ENCODE data around the gene MEGF9. TPM values are rescaled to one million over a fixed set of nuclear protein-coding genes. Genes with fewer than 3 reads are reported as not detected.
A peak's percentile ranks its signal among the peaks of the same experiment; 100 is the strongest.
"Not testable (repeated sequence)": the region's sequence is repeated elsewhere in the genome, so short reads cannot be mapped to it uniquely, and the experiment has no call there.

Gene MEGF9
- total RNA-seq, 1 donor from 2014 or later: 20.6 TPM

DNA sequence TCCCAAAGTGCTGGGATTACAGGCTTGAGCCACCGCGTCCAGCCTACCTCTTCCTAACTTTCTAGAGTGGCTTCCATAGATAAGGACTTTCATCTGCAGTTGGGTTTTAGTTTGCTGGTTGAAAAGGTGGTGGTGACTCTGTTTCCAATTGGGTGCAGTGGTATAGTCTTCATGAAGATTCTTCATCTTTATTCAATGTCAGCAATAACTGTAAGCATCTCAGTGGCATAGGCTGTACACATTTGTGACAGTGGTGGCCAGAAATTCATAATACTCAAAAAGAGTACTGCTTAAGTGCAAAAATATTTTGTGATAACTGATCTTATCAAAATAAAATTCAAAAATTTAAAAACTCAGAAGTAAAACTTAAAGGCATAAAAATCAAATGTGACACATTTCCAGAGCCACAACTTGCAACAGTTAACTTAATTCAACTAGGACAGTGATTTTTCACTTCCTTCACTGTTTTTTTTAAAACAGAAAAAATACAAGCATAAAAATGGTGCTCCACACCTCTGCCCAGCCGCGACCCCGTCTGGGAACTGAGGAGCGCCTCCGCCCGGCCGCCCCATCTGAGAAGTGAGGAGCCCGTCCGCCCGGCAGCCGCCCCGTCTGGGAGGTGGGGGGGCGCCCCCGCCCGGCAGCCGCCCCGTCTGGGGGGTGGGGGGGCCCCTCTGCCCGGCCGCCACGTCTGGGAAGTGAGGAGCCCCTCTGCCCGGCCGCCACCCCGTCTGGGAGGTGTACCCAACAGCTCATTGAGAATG is 77.9 kb downstream of the MEGF9 start:
- no peaks in the 10 kb centered on the region for H3K4me1 Mint-ChIP-seq (ENCODE audit: low read depth)
- no peak overlapping the region for H3K27ac Mint-ChIP-seq (ENCODE audit: unreplicated experiment)
- DNase-seq (ENCODE audit: low spot score): no peak
- H3K9me3 Mint-ChIP-seq (ENCODE audit: low read depth): peaks cover 22% of the 10 kb centered on the region
- peaks cover 15% of the 10 kb centered on the region for H3K36me3 Mint-ChIP-seq (ENCODE audit: low read depth)
- no peaks in the 10 kb centered on the region for H3K27me3 Mint-ChIP-seq (ENCODE audit: low read depth)
- TF ChIP-seq, protein P1, sequence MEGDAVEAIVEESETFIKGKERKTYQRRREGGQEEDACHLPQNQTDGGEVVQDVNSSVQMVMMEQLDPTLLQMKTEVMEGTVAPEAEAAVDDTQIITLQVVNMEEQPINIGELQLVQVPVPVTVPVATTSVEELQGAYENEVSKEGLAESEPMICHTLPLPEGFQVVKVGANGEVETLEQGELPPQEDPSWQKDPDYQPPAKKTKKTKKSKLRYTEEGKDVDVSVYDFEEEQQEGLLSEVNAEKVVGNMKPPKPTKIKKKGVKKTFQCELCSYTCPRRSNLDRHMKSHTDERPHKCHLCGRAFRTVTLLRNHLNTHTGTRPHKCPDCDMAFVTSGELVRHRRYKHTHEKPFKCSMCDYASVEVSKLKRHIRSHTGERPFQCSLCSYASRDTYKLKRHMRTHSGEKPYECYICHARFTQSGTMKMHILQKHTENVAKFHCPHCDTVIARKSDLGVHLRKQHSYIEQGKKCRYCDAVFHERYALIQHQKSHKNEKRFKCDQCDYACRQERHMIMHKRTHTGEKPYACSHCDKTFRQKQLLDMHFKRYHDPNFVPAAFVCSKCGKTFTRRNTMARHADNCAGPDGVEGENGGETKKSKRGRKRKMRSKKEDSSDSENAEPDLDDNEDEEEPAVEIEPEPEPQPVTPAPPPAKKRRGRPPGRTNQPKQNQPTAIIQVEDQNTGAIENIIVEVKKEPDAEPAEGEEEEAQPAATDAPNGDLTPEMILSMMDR (IDR thresholded peaks at IDR 0.05): no peak
- no peak overlapping the region for H3K4me3 Mint-ChIP-seq (ENCODE audit: unreplicated experiment)

DNA sequence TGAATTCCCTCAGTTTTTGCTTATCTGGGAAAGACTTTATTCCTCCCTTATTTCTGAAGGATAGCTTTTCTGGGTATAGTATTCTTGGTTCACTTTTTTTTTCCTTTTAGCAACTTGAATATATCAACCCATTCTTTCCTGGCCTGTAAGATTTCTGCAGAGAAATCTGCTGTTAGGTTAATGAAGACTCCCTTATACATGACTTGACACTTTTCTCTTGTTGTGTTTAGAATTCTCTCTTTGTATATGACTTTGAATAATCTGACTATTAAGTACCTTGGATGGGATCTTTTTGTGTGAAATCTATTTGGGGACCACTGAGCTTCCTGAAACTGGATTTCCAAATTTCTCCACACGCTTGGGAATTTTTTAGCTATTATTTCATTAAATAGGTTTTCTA is 79.3 kb downstream of the MEGF9 start:
- H3K9me3 Mint-ChIP-seq (ENCODE audit: low read depth): peaks cover 16% of the 10 kb centered on the region
- DNase-seq (ENCODE audit: low spot score): no peak
- no peaks in the 10 kb centered on the region for H3K27me3 Mint-ChIP-seq (ENCODE audit: low read depth)

DNA sequence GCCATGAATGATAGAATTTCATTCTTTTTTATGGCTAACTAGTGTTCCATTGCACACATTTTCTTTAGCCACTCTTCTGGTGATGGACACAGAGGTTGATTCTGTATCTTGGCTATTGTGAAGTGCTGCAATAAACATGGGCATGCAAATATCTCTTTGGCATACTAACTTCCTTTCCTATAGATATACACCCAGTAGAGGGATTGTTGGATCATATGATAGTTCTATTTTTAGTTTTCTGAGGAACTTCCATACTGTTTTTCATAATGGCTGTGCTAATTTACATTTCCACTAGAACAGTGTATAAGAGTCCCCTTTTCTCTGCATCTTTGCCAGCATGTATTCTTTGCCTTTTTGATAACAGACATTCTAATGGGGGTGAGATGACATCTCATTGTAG is 83.9 kb downstream of the MEGF9 start:
- TF ChIP-seq, protein P1 (IDR thresholded peaks at IDR 0.05): no peak
- Mint-ChIP-seq H3K36me3 (ENCODE audit: low read depth) (peaks cover 6% of the 10 kb centered on the region), H3K9me3 (ENCODE audit: low read depth) (peaks cover 10% of the 10 kb centered on the region), H3K4me3 (ENCODE audit: unreplicated experiment) (no peak overlapping the region), H3K27me3 (ENCODE audit: low read depth) (no peaks in the 10 kb centered on the region), H3K4me1 (ENCODE audit: low read depth) (peaks cover 11% of the 10 kb centered on the region), H3K27ac (ENCODE audit: unreplicated experiment) (no peak overlapping the region)
- no peak for DNase-seq (ENCODE audit: low spot score)

More for the DNA sequence above, 79.3 kb downstream of the MEGF9 start:
- H3K36me3 Mint-ChIP-seq (ENCODE audit: low read depth): peaks cover 15% of the 10 kb centered on the region
- no peak overlapping the region for H3K27ac Mint-ChIP-seq (ENCODE audit: unreplicated experiment)
- no peaks in the 10 kb centered on the region for H3K4me1 Mint-ChIP-seq (ENCODE audit: low read depth)
- H3K4me3 Mint-ChIP-seq (ENCODE audit: unreplicated experiment): no peak overlapping the region
- TF ChIP-seq, protein P1 (IDR thresholded peaks at IDR 0.05): no peak

DNA sequence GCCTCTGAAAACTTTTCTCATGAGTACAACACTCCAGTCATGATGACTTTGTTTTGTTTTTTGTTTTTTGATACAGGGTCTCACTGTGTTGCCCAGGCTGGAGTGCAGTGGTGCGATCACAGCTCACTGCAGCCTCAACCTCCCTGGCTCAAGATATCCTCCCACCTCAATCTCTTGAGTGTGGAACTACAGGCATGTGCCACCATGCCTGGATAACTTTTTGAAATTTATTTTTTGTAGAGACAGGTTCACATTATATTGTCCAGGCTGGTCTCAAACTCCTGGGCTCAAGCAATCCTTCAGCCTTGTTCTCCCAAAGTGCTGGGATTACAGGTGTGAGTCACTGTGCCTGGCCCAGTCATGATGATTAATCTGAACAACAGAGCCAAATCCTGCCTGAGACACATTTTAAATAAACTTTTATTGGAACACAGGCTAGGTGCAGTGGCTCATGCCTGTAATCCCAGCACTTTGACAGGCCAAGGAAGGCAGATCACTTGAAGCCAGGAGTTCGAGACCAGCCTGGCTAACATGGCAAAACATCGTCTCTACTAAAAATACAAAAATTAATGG is 85.3 kb downstream of the MEGF9 start:
- peak overlapping the region; percentile 57 for H3K27ac Mint-ChIP-seq (ENCODE audit: unreplicated experiment)
- DNase-seq (ENCODE audit: low spot score): not testable (repeated sequence)

DNA sequence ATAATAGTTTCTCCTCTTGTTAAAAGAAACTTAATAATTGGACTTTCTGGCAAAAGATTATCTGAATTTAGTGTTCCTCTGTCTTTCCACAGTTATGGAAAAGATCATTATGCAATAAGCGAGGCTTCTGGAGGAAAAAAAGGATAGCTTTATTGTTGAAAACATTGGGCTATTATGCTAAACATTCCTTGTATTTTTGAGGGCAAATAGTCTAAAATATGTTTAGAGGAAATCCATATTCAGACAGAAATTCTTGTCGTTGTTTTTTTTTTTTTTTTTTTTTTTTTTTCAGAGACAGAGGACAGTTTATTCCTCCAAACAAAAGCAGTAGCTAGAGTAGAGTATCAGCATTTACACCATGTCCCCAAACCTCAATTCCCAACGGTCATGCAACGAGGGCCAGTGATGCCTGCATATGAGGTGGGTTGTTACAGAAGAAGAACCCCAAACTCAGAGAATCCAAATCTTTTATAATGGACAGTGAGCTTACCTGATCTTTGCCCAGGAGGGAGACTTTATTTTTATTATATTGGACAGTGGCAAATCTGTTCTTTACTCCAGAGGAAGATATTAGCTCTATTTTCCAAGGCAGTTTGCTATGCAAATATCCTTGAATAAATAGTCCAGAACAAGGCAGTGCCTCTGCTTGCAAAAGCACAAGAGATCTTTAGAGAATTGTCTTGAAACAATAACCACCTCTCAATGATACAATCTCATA is 85.9 kb downstream of the MEGF9 start:
- Mint-ChIP-seq H3K9me3 (ENCODE audit: low read depth) (no peaks in the 10 kb centered on the region), H3K27ac (ENCODE audit: unreplicated experiment) (no peak overlapping the region), H3K27me3 (ENCODE audit: low read depth) (no peaks in the 10 kb centered on the region), H3K4me3 (ENCODE audit: unreplicated experiment) (no peak overlapping the region), H3K36me3 (ENCODE audit: low read depth) (peaks cover 2% of the 10 kb centered on the region), H3K4me1 (ENCODE audit: low read depth) (peaks cover 19% of the 10 kb centered on the region)
- TF ChIP-seq, protein P1 (IDR thresholded peaks at IDR 0.05): no peak
- no peak for DNase-seq (ENCODE audit: low spot score)

More for the DNA sequence above, 85.3 kb downstream of the MEGF9 start:
- H3K27me3 Mint-ChIP-seq (ENCODE audit: low read depth); H3K36me3 Mint-ChIP-seq (ENCODE audit: low read depth); H3K4me3 Mint-ChIP-seq (ENCODE audit: unreplicated experiment); H3K9me3 Mint-ChIP-seq (ENCODE audit: low read depth): not testable (repeated sequence)
- peaks cover 19% of the 10 kb centered on the region for H3K4me1 Mint-ChIP-seq (ENCODE audit: low read depth)

Measured in chondrocyte (in vitro differentiated cells).